Caki2 (cell line): ENCODE data around the gene CASP2. TPM values are rescaled to one million over a fixed set of nuclear protein-coding genes. Genes with fewer than 3 reads are reported as not detected.

Experiments
- DNase-seq: peaks from one replicate; pipeline ENCODE4 v3.0.0-alpha.2; 2015; ENCODE audit warnings: low read depth
- in situ Hi-C: cut with HindIII; loops from 2 replicates; pipeline ENCODE4 v1.10.0; 2016; ENCODE audit warnings: low sequenced_read_pairs, low pct_unique_long_range_greater_than_20kb, mixed read lengths
- total RNA-seq: library from RNA; depleted of rRNA; stranded (reverse); fragments of >200 nt; shearing (Covaris generic); gene quantifications from 2 replicates; pipeline ENCODE4 v1.2.3, GENCODE V29; 2014; ENCODE audit warnings: low replicate concordance

Gene CASP2
- total RNA-seq, 1 experiment from 2014 or later, result 5.6 TPM

DNA sequence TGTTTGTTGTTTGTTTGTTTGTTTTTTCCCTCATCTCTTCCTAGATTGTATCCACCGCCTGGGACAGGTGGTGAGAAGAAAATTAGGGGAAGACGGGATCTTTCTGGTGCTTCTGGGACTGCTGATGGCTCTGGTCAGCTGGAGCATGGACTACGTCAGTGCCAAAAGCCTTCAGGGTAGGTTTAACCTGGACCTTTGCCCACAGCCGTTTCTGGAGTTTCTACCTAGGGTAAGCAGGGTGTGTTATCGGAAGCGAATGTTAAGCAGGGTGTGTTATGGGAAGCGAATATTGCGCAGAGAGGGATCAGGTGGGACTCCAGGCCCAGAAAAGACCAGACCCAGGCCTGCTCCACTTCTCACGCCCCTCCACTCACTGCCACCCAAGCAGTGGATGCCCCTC lies 32.5 kb downstream of the CASP2 start:
- in situ Hi-C loops, result no loop called here

DNA sequence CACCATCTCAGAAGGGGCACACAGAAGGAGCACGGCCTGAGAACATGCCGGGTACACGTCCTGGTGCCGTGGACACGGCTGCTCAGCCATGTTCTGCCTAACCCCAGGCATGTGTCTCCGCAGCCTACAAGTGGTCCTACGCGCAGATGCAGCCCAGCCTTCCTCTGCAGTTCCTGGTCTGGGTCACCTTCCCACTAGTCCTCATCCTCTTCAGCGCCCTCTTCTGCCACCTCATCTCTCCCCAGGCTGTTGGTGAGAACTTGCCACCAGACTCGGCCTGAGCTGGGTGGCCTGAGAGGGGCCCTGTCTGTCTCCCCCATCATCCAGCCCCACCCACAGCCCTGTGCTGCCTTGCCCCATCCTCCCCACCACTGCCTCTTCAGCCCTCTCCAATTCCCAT lies 33.1 kb downstream of the CASP2 start:
- in situ Hi-C loops, result no loop called here
- DNase-seq, result no peak

More for the DNA sequence above, 32.5 kb downstream of the CASP2 start:
- no peak for DNase-seq

DNA sequence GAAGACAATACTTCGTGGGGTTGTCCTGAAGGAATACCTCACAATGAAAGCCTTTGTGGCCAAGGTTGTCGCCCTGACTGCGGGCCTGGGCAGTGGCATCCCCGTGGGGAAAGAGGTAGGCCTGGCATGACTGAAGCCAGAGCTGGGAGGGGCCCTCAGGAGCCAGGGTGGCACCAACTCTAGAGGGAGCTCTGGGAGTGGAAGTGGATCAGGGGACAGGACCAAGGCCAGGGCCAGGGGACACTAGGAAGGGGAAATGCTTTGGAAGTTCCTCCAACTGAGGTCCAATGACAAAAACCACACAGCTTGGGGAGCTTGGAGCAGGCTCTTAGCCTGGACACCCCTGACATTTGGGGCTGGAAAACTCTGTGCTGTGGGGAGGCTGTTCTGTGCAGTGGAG lies 33.6 kb downstream of the CASP2 start:
- no peak for DNase-seq
- in situ Hi-C loops, result no loop called here

DNA sequence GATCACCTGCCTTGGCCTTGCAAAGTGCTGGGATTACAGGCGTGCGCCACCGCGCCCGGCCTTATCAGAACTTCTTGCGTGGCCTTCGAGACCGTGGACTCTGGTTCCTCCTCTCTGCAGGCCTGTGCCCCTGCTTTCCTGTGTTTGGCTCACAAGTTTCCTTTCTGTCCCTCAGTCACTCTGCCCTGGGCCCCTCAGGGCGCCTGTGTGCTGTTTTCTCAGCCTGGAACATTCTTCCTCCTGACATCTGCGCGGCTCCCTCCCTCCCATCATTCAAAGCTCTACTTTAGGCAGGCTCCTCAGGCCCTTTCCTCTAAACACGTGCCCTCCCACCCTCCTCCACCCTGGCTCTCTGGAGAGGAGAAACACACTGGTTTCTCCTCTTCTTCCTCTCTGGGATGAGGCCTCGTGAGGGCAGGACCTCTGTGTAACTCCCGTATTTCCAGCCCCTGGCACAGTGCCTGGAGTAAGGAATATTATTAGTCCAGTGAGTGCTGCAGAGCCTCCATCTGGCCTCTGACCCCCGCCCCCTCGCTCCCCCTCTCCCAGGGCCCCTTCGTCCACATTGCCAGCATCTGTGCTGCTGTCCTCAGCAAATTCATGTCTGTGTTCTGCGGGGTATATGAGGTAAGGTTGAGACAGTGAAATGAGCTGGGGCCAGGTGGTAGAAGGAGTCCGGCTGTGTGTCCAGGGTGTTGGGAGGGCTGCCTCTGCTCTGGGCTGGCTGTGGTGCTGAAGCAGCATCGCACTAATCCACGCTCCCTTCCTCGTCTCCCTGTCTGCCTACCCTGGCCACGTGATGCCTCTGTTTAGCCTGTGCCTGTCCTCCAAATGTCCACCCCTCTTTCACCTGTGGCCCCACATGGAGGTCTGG lies 34.8 kb downstream of the CASP2 start:
- no peak for DNase-seq
- in situ Hi-C loops, result no loop called here

DNA sequence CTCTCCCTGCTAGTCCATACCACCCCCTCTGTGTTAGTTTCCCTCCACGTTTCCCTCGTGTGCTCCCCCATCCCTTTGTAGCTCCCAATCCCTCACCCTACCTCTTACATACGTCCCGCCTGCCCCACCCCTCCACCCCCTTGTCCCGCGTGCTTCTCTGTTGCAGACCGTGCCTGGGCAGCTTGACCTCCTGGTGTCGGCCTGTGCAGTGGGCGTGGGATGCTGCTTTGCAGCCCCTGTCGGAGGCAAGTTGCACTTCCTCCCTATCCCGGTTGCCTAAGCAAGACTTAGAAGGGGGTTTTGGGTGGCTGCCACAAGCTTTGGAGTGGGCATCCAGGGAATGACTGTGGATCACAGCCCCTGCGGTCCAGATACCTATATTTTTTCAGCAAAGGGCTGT lies 35.5 kb downstream of the CASP2 start:
- DNase-seq, result no peak
- in situ Hi-C loops, result no loop called here

DNA sequence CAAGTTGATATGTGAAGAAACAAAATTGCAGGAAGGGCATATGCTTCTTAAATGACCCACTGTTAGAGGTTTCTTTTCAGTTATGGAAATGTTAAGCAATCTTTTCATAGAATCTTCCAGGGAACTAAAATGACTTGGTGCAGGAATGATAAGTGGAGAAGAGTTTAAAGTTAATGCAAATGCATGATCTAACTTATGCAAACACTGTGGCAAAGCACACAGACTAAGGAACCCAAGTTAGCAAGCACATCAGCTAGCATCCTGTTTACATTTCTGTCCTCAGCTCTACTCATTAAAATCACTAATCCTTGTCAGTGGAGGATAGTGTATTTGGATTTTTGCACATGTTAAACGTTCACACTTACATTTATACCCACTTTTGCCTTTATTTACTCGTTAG lies 37.1 kb downstream of the CASP2 start:
- in situ Hi-C loops, result no loop called here
- DNase-seq, result no peak

DNA sequence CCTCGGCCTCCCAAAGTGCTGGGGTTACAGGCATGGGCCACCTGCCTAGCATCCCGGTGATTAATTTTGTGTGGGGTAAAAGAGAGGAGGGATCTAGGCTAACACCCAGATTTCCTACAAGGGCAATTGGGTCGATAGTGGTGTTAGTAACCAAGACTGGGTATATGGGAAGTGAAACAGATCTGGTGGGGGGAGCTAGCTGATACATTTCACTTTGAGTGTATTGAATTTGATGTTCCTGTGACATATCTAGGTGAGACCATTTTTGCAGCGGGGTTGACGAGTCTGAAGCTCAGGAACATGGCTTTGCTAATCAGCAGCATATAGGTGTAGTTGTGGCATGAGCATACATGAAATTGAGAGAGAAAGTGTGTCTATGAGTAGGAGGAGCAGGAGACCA lies 39.8 kb downstream of the CASP2 start:
- no peak for DNase-seq
- in situ Hi-C loops, result no loop called here

DNA sequence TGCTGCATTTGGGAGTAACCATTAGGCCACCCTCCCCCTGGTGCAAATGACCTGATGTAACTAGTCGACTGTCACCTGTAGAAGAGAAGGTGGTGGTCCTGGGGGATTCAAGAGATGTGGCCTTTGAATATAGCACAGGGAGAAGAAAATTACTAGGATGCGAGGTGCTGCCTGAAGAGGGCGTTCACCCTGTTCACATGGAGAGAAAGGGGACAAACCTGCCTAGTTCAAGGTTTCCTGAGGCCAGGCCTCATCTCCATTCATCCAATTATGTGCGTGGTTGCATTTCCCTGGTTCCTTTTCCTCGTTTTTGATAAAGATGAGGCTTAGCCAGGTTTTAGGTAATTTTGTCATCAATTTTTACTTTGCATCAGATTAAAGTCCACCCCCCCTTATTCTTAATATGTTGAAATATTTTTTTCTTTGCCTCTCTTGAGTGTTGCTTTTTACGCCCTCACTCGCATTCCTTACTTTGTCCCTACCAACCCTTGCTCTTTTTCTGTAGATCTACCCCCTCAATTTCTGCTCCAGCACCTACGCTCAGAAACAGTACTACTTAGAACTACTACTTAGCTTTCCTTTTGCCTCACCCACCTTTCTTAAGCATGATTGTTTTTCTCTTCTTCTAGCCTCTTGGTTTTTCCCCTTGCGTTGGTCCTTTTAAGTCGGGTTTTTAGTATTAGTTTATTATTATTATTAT lies 41.5 kb downstream of the CASP2 start:
- in situ Hi-C loops, result no loop called here
- DNase-seq, result no peak

DNA sequence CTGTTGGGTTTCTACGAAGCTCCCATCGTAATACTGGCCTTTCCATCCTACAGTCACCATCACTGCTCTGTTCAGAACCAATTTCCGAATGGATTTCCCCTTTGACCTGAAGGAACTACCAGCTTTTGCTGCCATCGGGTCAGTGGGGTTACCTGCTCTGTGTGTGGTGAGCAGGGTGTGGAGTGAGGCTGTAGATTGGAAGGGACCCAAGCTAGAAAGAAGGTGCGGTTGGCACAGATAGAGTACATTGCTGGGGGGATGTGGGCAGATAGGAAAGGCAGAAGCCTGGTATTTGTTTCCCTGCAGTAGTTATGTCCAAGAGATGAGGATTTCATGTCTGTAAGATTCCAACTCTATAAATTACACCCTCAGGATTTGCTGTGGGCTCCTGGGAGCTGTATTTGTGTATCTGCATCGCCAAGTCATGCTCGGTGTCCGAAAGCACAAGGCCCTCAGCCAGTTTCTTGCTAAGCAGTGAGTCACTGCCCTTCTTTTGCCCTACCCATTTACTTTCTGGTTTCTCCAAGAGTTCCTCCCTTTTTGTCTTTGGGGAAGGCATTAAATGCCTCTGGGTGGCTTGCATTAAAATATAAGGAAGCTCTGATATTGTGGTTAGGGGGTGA lies 43.1 kb downstream of the CASP2 start:
- peak; percentile 17 for DNase-seq
- in situ Hi-C loops, result no loop called here

DNA sequence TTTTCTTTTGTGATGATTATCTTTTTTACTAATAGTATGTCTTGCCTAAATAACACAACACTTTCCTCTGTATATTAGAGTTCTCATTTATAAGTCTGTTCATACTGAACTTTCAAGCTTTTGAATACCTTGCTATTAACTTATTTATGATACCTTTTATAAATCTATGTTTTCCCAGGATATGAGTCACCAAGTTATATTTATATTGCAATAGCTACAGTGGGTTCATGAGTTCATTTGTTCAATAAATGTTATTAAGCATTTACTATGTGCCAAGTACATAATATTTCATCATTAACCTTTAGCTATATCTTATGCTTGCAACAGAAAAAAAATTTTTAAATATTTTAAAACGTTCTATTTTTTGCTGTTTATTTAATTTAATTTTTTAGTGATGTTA lies 46.1 kb downstream of the CASP2 start:
- in situ Hi-C loops, result no loop called here
- DNase-seq, result no peak

DNA sequence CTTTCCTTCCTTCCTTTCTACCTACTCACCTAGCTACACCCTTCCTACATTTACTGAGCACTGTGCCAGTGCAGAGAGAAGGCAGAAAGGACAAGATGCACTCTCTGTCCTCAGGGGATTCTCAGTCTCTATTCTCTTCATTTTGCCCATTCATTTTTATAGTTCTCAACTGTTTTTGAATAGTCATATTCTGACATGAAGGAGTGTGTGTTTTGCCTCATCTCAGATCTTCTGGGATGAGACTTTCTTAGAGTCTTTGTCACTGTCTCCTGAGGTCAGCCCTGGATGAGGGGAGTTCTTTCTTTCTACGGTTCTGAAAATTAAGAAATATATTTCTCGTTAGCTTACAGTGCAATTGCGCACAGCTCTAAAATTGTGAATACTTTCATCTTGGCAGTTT lies 49.1 kb downstream of the CASP2 start:
- in situ Hi-C loops, result no loop called here
- no peak for DNase-seq

DNA sequence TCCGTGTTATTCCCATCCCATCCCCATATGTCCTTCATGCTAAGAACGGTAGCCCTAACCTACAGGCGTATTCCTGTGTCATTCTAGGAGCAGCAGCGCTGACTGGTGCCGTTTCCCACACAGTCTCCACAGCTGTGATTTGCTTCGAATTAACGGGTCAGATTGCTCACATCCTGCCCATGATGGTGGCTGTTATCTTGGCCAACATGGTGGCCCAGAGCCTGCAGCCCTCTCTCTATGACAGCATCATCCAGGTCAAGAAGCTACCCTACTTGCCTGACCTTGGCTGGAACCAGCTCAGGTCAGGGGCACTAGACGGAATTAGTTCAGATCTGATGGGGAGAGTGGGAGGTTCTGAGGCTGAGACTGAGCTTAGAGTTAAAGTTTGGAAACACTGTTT lies 53.7 kb downstream of the CASP2 start:
- in situ Hi-C loops, result no loop called here
- DNase-seq, result no peak

DNA sequence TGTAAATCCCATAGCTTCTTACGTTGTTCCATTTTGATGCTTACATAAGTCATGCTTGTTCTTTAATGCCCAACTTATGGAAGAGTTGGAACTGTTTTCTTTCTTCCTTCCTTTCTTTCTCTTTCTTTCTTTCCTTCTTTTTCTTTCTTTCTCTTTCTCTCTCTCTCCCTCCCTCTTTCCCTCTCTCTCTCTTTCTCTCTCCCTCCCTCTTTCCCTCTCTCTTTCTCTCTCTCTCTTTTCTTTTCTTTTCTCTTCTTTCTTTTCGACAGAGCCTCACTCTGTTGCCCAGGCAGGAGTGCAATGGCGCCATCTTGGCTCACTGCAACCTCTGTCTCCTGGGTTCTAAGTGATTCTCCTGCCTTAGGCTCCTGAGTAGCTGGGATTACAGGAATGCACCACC lies 55.4 kb downstream of the CASP2 start:
- no peak for DNase-seq
- in situ Hi-C loops, result no loop called here

DNA sequence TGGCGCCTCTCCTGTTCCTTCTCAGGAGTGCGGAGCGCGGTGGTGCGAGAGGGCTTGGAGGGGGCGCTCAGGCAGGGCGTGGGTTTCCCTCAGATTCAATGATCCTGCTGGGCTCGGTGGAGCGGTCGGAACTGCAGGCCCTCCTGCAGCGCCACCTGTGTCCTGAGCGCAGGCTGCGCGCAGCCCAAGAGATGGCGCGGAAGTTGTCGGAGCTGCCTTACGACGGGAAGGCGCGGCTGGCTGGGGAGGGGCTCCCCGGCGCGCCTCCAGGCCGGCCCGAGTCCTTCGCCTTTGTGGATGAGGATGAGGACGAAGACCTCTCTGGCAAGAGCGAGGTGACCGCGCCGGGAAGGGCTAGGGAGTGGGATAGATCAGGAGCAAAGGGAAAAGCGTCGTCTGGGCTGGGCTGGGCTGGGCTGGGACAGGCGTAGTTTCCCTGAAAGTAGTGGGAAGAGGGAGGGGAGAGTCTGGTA lies 57.3 kb downstream of the CASP2 start:
- no peak for DNase-seq
- in situ Hi-C loops, result no loop called here

DNA sequence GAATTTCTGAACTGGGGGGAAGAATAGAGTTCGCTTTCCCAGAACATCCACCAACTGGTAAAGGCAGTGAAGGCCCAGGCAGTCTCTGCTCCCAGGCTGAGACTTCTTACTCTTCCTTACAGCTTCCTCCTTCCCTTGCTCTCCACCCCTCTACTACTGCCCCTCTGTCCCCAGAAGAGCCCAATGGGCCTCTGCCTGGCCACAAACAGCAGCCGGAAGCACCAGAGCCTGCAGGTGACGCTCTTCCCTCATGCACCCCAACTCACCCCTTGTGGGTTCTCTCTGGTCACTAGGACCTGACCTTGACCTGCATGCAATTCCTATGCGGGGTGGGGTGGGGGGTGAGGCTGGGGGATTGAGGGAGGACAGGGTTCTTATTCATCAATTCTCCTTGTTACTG lies 57.9 kb downstream of the CASP2 start:
- DNase-seq, result no peak
- in situ Hi-C loops, result no loop called here

DNA sequence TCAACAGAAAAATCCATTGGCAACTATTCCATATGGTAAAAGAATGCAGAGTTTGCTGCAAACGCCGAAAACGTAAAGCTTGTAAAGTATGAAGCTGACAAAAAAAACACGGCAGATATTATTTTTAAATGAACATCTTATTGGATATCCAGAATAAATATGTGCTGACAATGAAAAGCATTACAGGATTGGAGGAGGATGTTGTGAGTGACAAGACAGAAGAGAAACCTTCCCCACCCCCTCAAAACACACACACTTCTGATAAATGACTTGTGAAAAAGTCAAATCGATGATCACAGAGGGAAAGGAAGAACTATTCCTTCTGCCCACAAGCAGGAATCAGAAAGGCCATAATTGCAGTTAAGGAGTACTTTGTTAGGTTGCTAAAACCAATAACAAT lies 59.8 kb downstream of the CASP2 start:
- no peak for DNase-seq
- in situ Hi-C loops, result no loop called here

DNA sequence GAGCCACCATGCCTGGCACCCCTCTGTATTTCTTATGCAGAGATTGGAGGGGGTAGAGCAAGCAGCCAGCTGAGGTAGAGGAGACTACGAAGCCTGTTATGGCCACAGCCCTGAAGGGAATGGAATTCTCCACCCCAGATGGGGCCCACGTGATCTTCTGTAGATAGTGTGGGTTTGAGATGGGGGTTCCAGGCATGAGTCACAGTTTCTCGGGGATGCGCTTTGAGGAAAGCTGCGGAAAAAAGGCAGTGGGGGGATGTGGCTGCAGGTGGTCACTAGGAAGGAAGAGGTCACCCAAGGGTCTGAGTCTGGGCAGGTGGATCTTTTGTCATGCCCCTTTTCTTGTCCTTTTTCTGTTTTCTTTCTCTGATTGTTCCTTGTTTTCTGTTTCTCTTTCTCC lies 62.9 kb downstream of the CASP2 start:
- in situ Hi-C loops, result no loop called here

DNA sequence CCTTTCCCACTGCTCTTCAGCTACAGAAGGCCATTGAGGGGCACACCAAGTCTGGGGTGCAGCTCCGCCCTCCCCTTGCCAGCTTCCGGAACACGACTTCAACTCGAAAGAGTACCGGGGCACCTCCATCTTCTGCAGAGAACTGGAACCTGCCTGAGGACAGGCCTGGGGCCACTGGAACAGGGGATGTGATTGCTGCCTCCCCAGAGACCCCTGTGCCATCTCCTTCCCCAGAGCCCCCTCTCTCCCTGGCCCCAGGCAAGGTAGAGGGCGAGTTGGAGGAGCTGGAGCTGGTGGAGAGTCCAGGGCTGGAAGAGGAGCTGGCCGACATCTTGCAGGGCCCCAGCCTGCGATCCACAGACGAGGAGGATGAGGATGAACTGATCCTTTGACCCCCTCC lies 63.4 kb downstream of the CASP2 start:
- in situ Hi-C loops, result no loop called here
- no peak for DNase-seq

More for the DNA sequence above, 62.9 kb downstream of the CASP2 start:
- no peak for DNase-seq

DNA sequence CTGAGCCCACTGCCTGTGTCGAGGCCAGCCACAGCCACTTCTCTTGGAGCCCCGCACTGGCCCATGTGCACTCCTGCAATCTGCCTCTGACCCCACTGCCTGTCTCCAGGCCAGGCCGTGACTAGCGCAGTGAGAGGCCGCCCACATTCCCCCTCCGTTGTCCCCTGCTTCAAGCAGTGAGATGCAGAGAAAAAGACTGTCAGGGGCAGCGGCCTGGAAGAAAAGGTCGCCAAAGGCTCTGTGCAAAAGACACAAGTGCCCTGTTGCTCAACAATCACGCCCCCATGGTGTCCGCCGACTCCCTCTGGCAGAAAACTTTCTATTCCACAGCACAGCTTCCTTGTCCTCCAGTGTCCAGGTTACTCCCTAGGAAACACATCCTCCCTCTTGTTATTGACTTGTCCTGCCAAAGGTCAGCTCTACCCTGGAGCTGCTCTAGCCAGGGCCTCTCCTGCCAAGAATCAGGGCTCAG lies 64.4 kb downstream of the CASP2 start:
- in situ Hi-C loops, result no loop called here
- DNase-seq, result no peak
